ENCODE results near the gene MTA1.

MTA1 gene

DNA sequence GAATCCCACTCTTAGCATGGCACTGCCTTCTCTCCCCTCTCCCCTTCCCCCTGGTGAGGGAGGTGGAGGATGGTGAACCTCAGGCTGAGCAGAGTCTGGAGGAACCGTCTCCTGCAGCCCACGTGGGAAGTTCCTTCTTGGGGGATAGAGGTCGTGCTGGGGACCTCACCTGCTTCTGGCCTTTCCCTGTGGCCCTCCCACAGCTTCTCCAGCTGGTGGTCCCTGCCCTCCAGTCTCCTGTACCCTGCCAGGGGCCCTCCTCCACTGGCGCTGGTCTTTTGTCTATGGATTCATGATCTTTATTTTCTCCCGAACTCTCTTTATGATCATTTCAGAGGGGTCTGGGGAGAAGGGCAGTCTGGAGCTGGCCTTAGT lies 9.0 kb upstream of the MTA1 start:
- no peak for DNase-seq (ENCODE audit: low spot score)

DNA sequence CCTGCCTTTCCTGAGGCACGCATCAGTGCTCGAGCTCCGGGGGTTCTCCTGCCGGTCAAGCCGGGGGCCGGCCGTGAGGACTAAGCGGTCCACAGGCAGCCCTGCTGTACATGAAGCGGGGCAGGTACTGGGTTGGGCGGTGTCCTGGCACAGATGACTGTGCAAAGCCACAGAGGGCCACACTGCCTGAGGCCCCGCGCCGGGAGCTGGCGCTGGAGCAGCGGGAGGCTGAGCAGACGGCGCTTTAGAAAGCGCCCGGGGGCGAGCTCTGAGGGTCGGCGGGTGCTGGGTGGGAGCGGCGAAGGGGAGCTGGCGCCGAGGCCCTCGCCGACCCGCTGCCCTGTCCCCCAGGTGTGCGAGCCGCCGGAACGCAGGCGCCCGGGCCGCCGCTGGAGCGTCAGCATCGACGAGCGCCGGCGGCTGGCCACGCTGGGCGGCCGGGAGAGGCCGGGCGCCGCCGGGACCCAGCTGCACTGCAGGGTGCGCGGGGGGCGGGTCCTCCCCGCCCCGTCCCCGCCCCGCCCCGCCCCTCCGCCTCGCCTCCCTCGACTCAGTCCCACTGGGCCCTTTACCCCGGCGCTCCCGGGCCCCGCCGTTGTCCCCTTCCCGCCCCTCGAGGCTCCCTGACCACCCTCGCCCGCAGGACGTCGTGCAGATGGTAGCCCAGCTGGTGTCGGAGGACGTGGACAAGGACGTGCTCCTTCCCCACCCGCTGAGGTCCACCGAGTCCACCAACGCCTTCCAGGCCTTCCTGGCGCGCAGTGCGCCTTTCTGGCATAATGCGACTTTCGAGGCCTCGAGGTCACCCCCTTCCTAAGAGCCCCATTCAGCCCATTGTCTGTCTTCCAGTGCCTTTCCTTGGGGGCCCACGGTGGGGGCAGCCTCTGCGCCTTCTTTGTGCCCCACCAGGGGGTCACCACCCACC lies 8.3 kb upstream of the MTA1 start:
- DNase-seq (ENCODE audit: low spot score): peak; percentile 9

- no peak for DNase-seq (ENCODE audit: low spot score)
Observed at GRCh38 chr14:105411985-105412770, 7.4 kb upstream of the MTA1 start.

GRCh38 chr14:105412771-105413543 lies 6.7 kb upstream of the MTA1 start:
- DNase-seq (ENCODE audit: low spot score): no peak

DNA sequence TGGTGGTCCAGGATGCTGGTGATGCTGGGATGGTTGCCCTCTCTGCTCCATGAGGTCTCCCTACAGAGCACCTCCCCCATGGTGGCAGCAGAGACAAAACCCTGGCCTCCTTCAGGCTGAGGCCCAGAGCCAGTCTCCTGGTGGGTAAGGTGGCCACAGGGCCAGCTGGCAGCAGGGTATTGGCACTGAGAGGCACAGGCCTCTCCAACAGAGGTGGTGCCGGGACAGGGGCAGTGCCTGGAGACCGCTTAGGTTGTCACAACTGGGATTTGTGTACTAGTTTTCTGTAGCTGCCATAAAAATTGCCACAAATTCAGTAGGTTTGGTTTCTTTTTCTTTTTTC lies 6.1 kb upstream of the MTA1 start:
- DNase-seq (ENCODE audit: low spot score): no peak

DNA sequence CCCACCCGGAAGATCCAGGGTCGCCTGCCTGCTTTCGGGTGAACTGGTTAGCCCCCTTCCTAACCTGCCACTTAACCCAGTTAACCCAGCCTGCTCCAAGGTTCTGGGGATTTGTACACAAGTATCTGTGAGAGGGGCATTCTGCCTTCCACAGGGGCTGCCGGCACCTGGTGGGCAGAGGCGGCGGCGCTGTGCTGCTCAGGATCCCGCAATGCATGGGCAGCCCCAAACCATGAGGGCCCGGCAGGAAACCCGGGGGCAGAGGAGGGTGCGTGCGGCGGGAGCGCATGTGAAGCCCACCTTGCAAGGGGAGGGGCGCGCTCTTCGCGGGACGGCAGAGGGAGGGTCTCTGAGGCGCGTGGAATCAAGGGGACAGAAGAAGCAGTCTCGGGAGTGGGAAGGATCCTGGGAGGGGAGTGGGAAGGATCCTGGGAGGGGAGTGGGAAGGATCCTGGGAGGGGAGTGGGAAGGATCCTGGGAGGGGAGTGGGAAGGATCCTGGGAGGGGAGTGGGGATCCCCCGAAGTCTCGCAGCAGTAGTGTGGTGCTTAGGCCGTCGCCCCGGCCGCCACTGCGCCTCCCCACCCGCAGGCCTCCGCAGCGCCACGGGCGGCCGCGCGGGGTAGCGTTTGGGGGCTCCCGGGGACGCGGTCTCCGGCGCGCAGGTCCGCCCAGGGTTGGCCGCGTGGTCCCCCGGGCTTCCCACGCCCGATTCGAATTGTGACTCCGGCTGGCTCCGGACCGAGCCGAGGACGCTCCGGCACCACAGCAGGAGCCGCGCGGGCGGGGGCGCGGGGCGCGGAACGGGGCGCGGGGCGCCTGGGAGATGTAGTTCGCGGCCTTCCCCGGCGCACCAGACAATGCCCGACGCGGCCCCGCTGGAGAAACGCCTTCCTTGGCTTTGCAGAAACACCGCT lies 4.9 kb upstream of the MTA1 start:
- peak; percentile 47 for DNase-seq (ENCODE audit: low spot score)

- DNase-seq (ENCODE audit: low spot score): no peak
Observed at GRCh38 chr14:105415481-105416428, 3.9 kb upstream of the MTA1 start.

- no peak for DNase-seq (ENCODE audit: low spot score)
Observed at GRCh38 chr14:105416671-105417070, 3.0 kb upstream of the MTA1 start.

DNA sequence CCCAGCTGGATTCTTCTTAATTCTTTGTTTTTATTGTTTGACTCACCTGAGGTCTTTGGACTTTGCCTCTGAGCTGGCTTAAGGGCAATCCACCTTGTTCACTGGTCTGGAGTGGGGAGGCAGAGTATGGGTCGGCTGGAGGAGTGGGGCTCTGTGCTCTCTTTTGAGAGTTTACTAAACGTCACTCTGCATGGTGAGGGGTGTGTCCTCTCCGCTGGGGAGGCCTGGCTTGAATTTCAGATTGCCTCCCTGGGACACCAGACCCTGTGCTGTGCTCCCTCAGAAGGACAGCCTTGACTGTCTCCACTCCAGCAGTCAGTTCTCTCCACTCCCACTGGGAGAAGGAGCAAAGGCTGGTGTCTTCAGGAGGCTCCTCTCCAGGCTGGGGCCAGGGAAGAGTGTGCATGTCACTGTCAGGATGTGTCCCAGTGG lies 1.9 kb upstream of the MTA1 start:
- no peak for DNase-seq (ENCODE audit: low spot score)

DNA sequence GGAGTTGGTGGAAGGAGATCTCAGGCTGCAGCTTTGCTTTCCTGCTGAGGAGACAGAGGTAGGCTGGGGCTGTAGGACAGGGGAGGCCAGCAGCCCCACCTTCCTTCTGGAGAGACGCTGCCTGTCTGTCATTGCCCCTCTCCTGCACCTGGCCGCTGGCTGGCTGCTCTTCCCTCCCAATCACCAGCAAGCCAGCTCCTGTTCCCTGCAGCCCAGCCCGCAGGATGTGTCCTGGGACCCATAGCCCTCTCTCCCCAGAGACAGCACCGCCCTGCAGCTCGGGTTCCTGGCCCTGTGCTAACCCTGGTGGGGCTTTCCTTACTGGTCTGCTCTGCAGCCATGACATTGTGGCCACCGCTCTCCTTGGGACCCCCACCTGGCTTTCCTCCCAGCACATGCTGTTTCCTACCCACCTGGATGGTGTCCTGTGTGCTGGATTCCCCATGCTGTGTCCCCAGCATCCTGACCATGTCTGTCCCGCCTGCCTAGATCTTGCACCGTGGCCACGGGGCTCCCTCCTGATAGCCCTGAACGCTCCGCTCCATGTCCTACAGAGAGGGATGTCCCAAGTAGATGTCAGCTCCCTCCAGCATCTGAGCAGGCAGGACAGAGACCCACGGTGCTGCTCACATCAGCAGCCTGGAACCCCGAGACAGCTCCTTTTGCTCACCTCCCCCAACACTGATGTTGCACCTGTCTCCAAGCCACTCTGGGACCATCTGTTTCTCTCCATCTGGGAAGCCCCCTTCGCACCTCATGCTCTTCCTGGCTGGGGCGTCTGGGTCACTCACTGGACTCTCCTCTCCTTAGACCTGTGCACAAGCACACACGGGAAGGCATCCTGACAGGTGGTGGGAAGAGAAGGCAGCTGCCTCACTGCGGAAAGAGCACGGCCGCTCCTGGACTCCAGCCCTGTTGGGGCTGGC lies 1.1 kb upstream of the MTA1 start:
- DNase-seq (ENCODE audit: low spot score): no peak

DNA sequence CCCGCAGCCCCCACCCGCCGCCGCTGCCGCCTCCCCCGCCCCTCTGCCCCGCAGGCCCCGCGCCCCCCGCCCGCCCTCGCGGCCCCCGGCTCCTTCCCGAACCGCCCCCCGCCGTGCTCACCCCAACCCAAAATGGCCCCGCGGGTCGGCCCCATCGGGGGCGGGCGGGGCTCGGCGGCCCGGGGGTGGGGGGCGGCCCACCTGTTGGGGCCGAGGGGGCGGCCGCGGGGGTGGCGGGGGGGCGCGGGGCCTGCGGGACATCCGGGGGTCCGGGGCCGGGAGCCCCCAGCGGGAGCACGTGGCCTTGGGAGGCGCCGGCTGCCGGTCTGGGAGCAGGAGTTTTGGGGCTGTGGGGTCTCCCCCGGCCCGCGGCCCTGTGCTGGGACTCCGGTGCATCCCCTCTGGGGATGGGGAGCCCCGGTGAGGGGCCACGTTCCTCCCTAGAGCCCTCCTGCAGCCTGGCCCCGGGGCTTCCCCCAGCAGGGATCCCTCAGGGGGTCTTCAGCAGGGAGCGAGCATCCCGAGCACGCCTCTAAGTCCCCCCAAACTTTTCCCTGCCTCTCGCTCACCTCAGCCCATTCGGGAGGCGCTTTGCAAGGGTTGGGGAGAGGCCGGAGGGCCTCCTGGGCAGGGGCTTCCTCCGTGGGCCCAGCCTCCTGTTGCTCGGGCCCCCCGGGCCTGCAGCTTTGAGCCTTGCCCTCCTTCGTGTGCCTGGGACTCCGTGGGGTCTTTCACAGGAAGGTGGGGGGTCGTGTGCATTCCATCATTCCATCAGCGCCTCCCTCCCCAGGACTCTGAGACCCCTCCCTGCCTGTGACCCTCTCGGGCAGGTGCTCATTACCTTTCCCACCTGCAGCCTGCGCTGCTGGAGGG lies 710 bp downstream of the MTA1 start:
- no peak for DNase-seq (ENCODE audit: low spot score)

GRCh38 chr14:105420974-105421674 lies 1.5 kb downstream of the MTA1 start:
- no peak for DNase-seq (ENCODE audit: low spot score)

DNA sequence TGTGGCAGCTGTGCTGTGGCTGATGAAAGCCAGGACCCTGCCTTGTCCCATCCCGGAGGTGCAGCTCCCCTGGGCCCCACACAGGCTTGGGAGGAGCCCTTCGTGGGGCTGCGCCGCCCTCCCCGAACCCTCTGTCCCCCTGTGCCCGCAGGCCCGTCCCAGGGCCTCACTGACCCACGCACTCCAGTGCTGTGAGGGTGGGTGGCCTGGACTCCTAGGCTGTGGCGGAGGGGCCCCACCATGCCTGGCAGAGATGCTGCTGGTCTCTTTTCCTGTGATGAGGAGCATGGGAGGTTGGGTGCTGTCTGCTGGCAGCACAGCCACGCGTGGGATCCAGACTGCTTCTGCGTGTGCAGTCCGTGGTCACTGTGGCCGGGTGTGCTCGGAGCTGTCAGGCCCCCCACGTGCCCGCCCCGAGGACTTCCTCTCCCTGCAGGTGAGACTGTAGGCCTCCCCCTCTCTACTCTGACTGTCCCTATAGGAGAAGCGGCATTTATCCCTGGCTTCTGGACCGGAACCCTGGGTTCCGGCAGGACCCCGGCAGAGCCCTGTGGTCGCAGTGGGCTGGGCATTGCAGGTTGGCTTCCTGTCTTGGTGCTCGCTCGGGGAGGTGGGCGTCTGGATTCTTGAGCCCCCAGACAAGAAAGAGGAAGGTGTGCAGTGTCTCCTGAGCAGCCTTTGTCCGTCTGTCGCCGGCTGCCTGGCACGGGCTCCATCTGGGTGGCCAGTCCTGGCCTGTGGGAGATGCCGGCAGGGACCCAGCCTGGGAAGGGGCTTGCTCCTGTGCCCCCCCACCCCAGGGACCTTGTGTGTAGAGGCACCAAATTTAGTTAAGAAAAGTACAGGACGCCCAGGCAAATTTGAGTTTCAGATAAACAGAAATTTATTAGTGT lies 2.3 kb downstream of the MTA1 start:
- DNase-seq (ENCODE audit: low spot score): no peak

GRCh38 chr14:105422695-105423487 lies 3.3 kb downstream of the MTA1 start:
- no peak for DNase-seq (ENCODE audit: low spot score)

DNA sequence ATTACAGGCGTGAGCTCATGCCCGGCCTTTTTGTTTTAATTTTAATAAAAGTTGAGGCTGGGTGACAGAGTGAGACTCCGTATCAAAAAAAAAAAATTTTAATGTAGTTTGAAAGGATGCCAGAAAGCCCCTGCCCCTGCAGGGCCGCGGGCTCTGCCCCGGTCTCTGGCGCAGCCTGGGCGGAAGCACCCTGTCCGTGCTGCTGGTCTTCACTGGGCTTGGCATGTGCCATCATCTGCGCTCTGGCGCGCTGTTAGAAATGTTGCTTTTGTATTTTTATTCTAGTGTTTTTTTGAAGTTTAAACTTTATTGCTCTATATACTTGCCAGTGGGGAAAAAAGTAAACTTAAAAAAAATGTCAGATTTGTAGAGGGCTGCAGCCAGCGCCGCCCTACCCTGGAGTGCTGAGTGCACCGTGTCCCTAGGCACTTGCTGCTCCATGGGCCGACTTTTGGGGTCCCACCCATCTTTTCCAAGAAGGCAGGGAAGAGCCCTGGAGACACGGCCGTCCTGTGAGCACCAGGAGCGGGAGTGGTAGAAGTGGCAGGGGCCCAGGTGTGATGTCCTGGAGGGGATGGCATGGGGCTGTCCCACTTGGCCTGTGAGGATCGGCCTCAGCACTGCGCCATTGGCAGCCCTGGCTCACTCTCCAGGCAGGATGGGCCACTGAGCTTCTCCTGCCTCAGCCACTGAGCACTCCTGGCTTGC lies 4.0 kb downstream of the MTA1 start:
- DNase-seq (ENCODE audit: low spot score): no peak
